Astrocyte of the cerebellum (primary cell): ENCODE measurements around the gene CEP63.

Source experiments
- DNase-seq: peaks from one replicate; pipeline ENCODE4 v3.0.0-alpha.2; 2011; ENCODE audit warnings: low read depth
- H3K4me3 ChIP-seq: 2 replicates; pipeline ENCODE4 v1.5.1; 2011; ENCODE audit warnings: mild to moderate bottlenecking, low read depth, low read length, moderate library complexity
- CTCF ChIP-seq: IDR thresholded peaks from 2 replicates; pipeline ENCODE4 v1.5.1; 2012; ENCODE audit warnings: low read length, low read depth, moderate library complexity, mild to moderate bottlenecking; ENCODE audit errors: missing control alignments
- in situ Hi-C: cut with HindIII; loops from 2 replicates; pipeline ENCODE4 v1.10.0; 2017; ENCODE audit warnings: low sequenced_read_pairs

CEP63 gene

GRCh38 chr3:134623615-134624245, 137.9 kb downstream of the CEP63 start:
- in situ Hi-C loops: no loop called here
- DNase-seq: no peak
- TF ChIP-seq CTCF: no peak
- H3K4me3 ChIP-seq: no peak overlapping the region
